HUDEP-2 (cell line): ENCODE measurements around the gene TYR.
"Not testable (repeated sequence)": the region's sequence is repeated elsewhere in the genome, so short reads cannot be mapped to it uniquely, and the experiment has no call there.

Experiments
- DNase-seq, 76 experiments: peaks; one replicate each; lab custom pipeline; 2025; ENCODE audit not compliant: unreplicated experiment in 76 of 76; lab: John Stamatoyannopoulos, UW

TYR gene

GRCh38 chr11:89177691-89178231 lies at the start of gene TYR:
TSS of gene TYR (plus strand) at chr11:89177875. CDS start at chr11:89177954, 79 bp downstream.
- no peak for DNase-seq

- DNase-seq = no peak
These were observed 41.1 kb upstream of the TYR start for GRCh38 chr11:89136606-89137005.

GRCh38 chr11:89147229-89147628 lies 30.4 kb upstream of the TYR start:
- no peak for DNase-seq

GRCh38 chr11:89159974-89160373 lies 17.7 kb upstream of the TYR start:
- DNase-seq = no peak

GRCh38 chr11:89161949-89162348 lies 15.7 kb upstream of the TYR start:
- no peak for DNase-seq

GRCh38 chr11:89163686-89164085 lies 14.0 kb upstream of the TYR start:
- no peak for DNase-seq

- no peak for DNase-seq
These were observed 9.3 kb upstream of the TYR start for GRCh38 chr11:89168396-89168795.

- no peak for DNase-seq
These were observed 1.9 kb upstream of the TYR start for GRCh38 chr11:89175796-89176195.

- DNase-seq = no peak
These were observed 737 bp upstream of the TYR start for GRCh38 chr11:89176938-89177337.

- DNase-seq = no peak
These were observed 3.4 kb downstream of the TYR start for GRCh38 chr11:89181111-89181510.

- no peak for DNase-seq
These were observed 5.3 kb downstream of the TYR start for GRCh38 chr11:89182773-89183518.

GRCh38 chr11:89184021-89184420 lies 6.3 kb downstream of the TYR start:
- DNase-seq = no peak

- DNase-seq = no peak
These were observed 12.1 kb downstream of the TYR start for GRCh38 chr11:89189776-89190175.

GRCh38 chr11:89201138-89201537 lies 23.5 kb downstream of the TYR start:
- no peak for DNase-seq

GRCh38 chr11:89203814-89204213 lies 26.1 kb downstream of the TYR start:
- DNase-seq = no peak

GRCh38 chr11:89205378-89205777 lies 27.7 kb downstream of the TYR start:
- no peak for DNase-seq

GRCh38 chr11:89220684-89221339 lies 43.1 kb downstream of the TYR start:
- DNase-seq = no peak

GRCh38 chr11:89235083-89235482 lies 57.4 kb downstream of the TYR start:
- no peak for DNase-seq

GRCh38 chr11:89235976-89236375 lies 58.3 kb downstream of the TYR start:
- no peak for DNase-seq

- not testable (repeated sequence) for DNase-seq
These were observed 69.3 kb downstream of the TYR start for GRCh38 chr11:89247007-89247406.

GRCh38 chr11:89249196-89249595 lies 71.5 kb downstream of the TYR start:
- no peak for DNase-seq

GRCh38 chr11:89261483-89261882 lies 83.8 kb downstream of the TYR start:
- DNase-seq = not testable (repeated sequence)
